HL-60 (cell line): ENCODE data around the gene B4GALNT4.

Source experiments
- DNase-seq, 2 experiments: peaks; one replicate each; pipeline ENCODE4 v3.0.0-alpha.2; 2010 to 2020; ENCODE audit warnings: low read depth in 1 of 2, low spot score in 1 of 2
- H3K27ac ChIP-seq: fragments of 250-450 bp; sonication (Bioruptor Pico); replicated peaks from 2 replicates; pipeline ENCODE4 v1.5.1; 2020; ENCODE audit warnings: mild to moderate bottlenecking, moderate library complexity
- H3K27me3 ChIP-seq: fragments of 250-450 bp; sonication (Bioruptor Pico); 2 replicates; pipeline ENCODE4 v1.5.1; 2021; ENCODE audit warnings: mild to moderate bottlenecking, moderate library complexity; ENCODE audit not compliant: insufficient read depth, poor library complexity, severe bottlenecking
- H3K4me3 ChIP-seq: replicated peaks from 2 replicates; pipeline ENCODE4 v1.5.1; 2011; ENCODE audit warnings: mild to moderate bottlenecking, control low read depth, low read length; ENCODE audit not compliant: insufficient read depth
- GABPA ChIP-seq: IDR thresholded peaks from 2 replicates; pipeline ENCODE4 v1.6.1; 2012; ENCODE audit warnings: low read depth
- POLR2AphosphoS5 ChIP-seq: IDR thresholded peaks from 2 replicates; pipeline ENCODE4 v1.6.1; 2012; ENCODE audit warnings: low read depth
- SPI1 ChIP-seq: IDR thresholded peaks from 2 replicates; pipeline ENCODE4 v1.6.1; 2012; ENCODE audit warnings: low read depth, mild to moderate bottlenecking, borderline replicate concordance
- TF ChIP-seq, protein P1 (sequence below): IDR thresholded peaks from one replicate; pipeline ENCODE4 v1.5.1; 2011; ENCODE audit warnings: low read length, control low read depth, inconsistent platforms; ENCODE audit not compliant: insufficient read depth
- TF ChIP-seq, protein P2 (sequence below): IDR thresholded peaks from 2 replicates; pipeline ENCODE4 v1.6.1; 2012; ENCODE audit warnings: low read depth; ENCODE audit not compliant: insufficient replicate concordance

B4GALNT4 gene

DNA sequence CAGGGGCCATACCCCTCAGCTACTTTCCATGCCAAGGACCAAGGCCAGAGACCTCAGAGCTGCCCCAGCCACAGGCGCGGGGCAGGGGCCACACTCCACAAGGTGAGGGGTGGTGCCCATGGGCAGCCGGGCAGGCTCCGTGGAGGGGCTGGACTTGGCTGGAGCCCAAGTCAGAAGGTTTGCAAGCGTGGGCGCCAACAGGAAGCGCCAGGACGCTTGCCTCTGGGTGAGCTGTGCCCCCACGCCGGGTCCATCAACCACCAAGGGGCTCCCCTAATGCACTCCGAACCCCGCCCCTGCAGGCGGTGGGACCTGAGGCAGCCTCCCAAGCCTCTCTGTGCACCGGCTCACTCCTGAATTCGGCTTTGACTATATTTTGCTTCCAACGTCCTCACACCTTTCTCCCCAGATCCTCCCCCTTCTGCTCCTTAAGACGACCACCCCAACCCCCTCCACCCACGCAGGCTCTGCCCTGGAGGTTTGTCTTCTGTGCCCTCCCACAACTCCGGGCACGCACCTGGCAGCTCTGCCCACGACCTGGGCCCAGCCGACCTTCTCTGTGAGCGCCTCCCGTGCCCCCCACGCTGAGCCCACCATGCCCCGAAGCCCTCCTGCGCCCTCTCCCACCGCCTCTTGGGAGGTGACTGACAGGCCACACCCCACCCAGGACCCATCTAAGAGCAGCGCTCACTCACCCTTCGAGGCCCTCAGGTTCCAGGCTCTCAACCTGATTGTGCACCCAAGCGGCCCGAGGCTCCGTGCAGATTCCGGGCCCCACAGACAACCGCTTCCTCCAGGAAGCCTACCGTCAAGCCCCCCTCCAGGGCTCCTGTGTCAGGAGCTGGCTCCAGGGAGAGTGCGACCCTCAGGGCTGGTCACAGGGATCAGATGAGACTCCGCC is 22.1 kb downstream of the B4GALNT4 start:
- Histone ChIP-seq H3K27me3 (peaks cover 5% of the 10 kb centered on the region), H3K4me3 (no peak overlapping the region), H3K27ac (no peak overlapping the region)
- TF ChIP-seq GABPA = no peak
- TF ChIP-seq, protein P1, sequence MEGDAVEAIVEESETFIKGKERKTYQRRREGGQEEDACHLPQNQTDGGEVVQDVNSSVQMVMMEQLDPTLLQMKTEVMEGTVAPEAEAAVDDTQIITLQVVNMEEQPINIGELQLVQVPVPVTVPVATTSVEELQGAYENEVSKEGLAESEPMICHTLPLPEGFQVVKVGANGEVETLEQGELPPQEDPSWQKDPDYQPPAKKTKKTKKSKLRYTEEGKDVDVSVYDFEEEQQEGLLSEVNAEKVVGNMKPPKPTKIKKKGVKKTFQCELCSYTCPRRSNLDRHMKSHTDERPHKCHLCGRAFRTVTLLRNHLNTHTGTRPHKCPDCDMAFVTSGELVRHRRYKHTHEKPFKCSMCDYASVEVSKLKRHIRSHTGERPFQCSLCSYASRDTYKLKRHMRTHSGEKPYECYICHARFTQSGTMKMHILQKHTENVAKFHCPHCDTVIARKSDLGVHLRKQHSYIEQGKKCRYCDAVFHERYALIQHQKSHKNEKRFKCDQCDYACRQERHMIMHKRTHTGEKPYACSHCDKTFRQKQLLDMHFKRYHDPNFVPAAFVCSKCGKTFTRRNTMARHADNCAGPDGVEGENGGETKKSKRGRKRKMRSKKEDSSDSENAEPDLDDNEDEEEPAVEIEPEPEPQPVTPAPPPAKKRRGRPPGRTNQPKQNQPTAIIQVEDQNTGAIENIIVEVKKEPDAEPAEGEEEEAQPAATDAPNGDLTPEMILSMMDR = no peak
- no peak for TF ChIP-seq SPI1
- no peak for TF ChIP-seq POLR2AphosphoS5
- TF ChIP-seq, protein P2, sequence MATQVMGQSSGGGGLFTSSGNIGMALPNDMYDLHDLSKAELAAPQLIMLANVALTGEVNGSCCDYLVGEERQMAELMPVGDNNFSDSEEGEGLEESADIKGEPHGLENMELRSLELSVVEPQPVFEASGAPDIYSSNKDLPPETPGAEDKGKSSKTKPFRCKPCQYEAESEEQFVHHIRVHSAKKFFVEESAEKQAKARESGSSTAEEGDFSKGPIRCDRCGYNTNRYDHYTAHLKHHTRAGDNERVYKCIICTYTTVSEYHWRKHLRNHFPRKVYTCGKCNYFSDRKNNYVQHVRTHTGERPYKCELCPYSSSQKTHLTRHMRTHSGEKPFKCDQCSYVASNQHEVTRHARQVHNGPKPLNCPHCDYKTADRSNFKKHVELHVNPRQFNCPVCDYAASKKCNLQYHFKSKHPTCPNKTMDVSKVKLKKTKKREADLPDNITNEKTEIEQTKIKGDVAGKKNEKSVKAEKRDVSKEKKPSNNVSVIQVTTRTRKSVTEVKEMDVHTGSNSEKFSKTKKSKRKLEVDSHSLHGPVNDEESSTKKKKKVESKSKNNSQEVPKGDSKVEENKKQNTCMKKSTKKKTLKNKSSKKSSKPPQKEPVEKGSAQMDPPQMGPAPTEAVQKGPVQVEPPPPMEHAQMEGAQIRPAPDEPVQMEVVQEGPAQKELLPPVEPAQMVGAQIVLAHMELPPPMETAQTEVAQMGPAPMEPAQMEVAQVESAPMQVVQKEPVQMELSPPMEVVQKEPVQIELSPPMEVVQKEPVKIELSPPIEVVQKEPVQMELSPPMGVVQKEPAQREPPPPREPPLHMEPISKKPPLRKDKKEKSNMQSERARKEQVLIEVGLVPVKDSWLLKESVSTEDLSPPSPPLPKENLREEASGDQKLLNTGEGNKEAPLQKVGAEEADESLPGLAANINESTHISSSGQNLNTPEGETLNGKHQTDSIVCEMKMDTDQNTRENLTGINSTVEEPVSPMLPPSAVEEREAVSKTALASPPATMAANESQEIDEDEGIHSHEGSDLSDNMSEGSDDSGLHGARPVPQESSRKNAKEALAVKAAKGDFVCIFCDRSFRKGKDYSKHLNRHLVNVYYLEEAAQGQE = no peak
- DNase-seq = no peak

DNA sequence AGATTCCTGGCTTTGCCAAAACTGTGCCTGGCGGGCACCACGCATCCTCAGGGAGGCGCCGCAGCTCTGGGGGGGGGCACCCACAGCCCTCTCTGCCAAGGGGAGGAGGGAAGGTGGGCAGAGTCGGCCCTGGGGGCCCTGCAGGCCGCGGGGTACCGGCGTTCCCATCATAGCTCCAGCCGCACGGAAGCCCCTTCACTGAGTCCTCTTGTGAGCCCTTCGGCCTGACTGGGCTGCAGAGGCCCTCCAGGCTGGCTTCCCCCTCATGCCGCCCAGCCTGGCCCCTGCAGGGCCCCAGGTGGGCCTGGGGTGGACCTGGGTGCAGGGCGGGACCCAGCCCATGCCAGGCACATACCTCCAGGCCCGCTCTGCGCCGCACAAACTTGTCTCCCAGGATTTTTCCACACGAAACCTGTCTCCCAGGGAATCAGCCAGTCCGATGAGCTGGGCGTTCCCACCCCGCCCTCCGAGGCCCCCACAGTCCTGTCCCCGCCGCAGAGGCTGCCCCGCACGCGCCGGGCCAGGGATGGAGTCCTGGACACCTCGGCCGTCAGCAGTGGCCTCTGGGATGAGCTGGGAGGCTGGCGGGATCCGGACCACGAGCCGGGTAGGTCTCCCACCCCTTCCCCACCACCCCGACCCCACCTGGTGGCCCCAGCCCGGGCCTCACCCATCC is 22.9 kb downstream of the B4GALNT4 start:
- Histone ChIP-seq H3K27me3 (peaks cover 9% of the 10 kb centered on the region), H3K4me3 (no peak overlapping the region), H3K27ac (no peak overlapping the region)
- TF ChIP-seq, protein P1 = no peak
- TF ChIP-seq POLR2AphosphoS5 (no peak), GABPA (no peak), SPI1 (no peak)
- TF ChIP-seq, protein P2 = no peak
- DNase-seq = no peak

DNA sequence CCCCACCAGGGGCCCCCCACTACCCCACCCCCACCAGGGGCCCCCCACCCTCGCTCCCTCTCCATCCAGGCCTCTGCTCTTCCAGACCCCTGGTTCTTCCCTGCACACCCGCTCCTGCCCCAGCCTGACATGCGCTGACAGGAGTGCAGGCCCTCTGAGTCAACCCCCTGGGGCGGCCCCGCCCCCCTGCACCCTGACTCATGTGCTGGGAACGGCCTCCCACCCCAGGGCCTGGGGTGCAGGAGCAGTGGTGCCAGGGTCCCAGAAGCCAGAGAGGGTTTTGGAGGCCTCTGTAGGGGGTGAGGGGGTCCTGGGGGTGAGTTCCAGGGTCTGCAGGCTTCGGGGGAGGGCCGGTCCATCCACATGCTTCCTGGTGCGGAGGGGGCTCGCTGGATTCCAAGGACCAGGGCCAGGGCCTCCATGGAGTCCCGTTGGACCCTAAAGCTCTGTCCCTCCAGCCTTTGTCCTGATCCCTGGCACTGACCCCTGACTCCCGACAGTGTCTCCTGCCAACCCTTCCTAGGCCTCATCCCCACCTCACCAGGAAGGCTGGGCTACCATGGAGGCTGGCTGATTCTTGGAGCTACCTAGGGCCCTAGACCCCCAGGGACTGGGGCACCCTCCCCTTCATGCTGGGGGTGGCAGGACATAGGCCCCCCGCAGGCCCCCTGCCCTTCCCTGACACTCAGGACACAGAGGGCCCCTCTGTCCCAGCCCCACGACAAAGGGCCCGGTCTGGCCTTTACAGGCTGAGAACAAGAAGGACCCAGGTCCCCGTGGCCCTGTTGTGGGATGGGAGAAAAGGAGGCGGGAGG is 24.1 kb downstream of the B4GALNT4 start:
- Histone ChIP-seq H3K27me3 (peaks cover 9% of the 10 kb centered on the region), H3K4me3 (no peak overlapping the region), H3K27ac (no peak overlapping the region)
- DNase-seq = no peak
- TF ChIP-seq POLR2AphosphoS5 (no peak), SPI1 (no peak), GABPA (no peak)
- TF ChIP-seq, protein P2 = no peak
- TF ChIP-seq, protein P1 = no peak
